GM19099 (cell line): ENCODE results near the gene SCMH1.
A peak's percentile ranks its signal among the peaks of the same experiment; 100 is the strongest.

Experiments
- POLR2A ChIP-seq: IDR thresholded peaks from 3 replicates; pipeline ENCODE4 v1.6.1; 2011; ENCODE audit warnings: low read depth; ENCODE audit not compliant: insufficient read length; ENCODE audit errors: extremely low read depth

The SCMH1 gene

DNA sequence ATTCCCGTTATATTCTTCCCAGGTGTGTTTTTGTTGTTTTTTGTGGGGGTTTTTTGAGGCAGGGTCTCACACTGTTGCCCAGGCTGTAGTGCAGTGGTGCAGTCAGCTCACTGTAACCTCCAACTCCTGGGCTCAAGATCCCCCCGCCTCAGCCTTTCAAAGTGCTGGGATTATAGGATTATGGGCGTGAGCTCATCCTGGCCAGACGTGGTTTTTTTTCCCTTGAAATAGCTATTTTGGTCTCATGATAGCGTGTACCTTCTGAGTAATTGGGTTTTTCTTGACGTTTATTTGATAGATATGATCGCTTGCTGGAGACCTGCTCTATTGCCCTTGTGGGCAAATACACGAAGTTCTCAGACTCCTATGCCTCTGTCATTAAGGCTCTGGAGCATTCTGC is 245.0 kb downstream of the SCMH1 start:
- no peak for TF ChIP-seq POLR2A

DNA sequence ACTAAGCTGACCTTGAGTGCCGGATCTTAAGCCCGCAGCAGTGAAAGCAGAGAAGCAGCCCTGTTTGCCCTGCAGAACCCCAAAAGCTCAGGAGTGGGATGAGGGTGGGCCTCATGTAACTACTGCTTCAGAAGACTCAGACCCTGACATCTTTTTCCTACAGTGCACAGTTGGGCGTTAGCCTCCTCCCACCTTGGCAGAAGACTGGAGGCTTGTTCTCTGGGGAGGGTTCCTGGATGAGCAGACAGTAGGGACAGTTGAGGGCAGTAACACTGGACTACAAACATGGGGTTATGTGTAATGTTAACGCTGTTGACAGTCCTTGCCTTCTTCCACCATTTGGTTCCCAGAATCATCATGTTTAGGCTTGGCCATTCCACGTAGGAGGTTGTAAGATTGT is 253.0 kb downstream of the SCMH1 start:
- no peak for TF ChIP-seq POLR2A

DNA sequence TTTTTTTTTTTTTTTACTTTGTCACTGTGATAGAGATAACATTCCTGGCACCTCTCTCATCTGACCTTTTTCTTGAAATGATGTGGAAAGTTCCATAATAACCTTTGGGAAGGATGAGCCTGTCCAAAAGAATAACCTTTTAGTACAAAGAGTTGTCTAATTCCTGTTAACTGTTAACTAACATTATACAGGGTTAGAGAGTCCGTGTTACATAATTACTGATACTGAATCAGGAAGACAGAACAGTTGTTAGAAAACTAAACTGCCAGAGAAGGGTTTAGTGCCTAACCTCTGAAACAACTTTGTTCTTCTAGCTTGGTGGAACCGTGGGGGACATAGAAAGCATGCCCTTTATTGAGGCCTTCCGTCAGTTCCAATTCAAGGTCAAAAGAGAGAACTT is 253.8 kb downstream of the SCMH1 start:
- no peak for TF ChIP-seq POLR2A

GRCh38 chr1:40987439-40988276 is 254.4 kb downstream of the SCMH1 start:
- TF ChIP-seq POLR2A = no peak

- no peak for TF ChIP-seq POLR2A
Measured at GRCh38 chr1:40986956-40987355, 255.2 kb downstream of the SCMH1 start.

GRCh38 chr1:40986328-40986783 is 255.8 kb downstream of the SCMH1 start:
- no peak for TF ChIP-seq POLR2A

- TF ChIP-seq POLR2A = no peak
Measured at GRCh38 chr1:40985875-40986274, 256.2 kb downstream of the SCMH1 start.

DNA sequence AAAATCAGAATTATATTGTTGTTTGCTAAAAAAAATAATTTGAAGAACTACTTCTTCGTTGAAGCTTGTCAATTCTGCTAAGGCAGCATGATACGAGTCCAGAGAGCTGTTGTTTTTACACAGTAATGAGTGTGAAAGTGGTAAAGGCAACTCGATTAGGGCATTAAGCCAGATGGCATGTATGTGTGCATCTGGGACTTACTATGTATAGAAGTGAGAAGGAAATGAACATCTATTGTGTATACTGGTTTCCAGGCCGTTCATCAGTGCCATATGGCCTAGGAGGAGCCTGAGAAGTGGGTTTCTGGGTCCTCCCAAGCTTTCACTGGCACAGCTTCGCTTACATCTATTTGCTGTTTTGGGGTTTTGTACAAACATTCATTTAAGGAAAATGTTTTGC is 256.9 kb downstream of the SCMH1 start:
- no peak for TF ChIP-seq POLR2A

- no peak for TF ChIP-seq POLR2A
Measured at GRCh38 chr1:40984531-40984930, 257.6 kb downstream of the SCMH1 start.

- TF ChIP-seq POLR2A = no peak
Measured at GRCh38 chr1:40984066-40984465, 258.0 kb downstream of the SCMH1 start.

GRCh38 chr1:40983286-40983685 is 258.8 kb downstream of the SCMH1 start:
- no peak for TF ChIP-seq POLR2A

GRCh38 chr1:40982721-40983120 is 259.4 kb downstream of the SCMH1 start:
- TF ChIP-seq POLR2A = no peak

DNA sequence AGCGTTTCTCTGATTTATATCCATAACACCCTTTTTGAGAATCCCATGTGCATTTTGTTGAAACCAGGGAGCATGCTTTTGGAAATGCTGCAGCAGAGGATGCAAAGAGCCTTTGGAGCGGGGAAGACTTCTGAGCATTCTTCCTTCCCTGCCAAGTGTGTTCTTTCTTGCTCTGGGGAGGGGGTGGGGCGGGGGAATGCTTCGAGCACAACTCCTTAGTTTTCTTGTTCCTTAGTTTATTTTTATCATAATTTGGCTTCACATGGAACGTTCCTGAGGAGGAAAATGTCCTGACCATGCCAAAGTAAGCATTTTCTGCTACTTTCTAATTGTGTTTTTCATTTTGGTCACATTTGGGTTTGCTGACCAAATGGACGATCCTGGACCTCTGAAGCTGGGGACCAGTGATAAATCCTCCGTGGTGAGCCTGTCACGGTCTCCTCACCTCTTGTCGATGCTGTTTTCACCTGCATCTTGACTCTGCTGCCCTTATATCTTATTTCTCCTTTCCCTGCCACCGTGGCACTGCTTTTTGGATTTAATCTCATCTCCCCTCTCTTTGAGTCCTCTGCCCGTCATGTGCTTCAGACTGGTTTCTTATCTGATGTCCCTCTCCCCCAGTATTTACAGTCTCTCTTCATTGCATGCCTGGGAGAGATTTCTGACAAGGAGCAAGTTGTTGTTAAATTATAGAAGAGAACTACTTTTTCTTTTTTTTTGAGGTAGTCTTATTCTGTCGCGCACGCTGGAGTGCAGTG is 260.2 kb downstream of the SCMH1 start:
- TF ChIP-seq POLR2A = no peak

- TF ChIP-seq POLR2A = peak; percentile 47
Measured at GRCh38 chr1:40980453-40981121, 261.5 kb downstream of the SCMH1 start.

DNA sequence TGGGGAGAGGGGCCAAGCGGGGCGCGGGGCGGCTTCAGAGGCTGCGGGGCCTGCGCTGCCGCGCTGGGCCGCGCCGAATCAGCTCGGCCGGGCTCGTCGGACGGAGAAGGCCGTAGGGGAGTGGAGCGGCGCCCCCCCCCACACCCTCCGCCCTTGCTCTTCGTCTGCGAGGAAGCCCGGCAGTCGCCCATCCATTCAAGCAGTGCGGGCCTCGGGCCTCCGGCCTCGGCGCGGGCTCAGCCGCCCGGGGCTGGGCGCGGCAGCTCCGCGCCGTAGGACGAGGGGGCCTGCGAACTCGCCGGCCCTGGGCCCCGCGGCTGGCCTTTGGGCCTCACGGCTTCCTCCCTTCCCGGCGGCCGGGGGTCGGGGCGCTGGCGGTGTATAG is 262.0 kb downstream of the SCMH1 start:
- no peak for TF ChIP-seq POLR2A
